A673 (cell line): Measurements from ENCODE around the gene ITPKB. TPM values are rescaled to one million over a fixed set of nuclear protein-coding genes. Genes with fewer than 3 reads are reported as not detected.

Experiments used
- BruUV-seq: library from RNA; stranded (reverse); fragments of 400-500 nt; replicated peaks from 2 replicates; lab custom pipeline; 2021; lab: Mats Ljungman, UMichigan
- CTCF ChIA-PET: fragments of 300-600 bp; sonication (Branson Sonifier 250); formaldehyde crosslinking; loops from one replicate; lab custom pipeline; 2022; ENCODE audit warnings: antibody characterized with exemption; lab: Charles Lee
- POLR2A ChIA-PET: fragments of 300-600 bp; sonication (Branson Sonifier 250); formaldehyde crosslinking; loops from one replicate; lab custom pipeline; 2022; ENCODE audit warnings: antibody characterized with exemption; ENCODE audit not compliant: low non-redundant PET; lab: Charles Lee
- DNase-seq: peaks from one replicate; pipeline ENCODE4 v3.0.0-alpha.2; 2015; ENCODE audit warnings: low spot score
- H3K27ac ChIP-seq: fragments of 200-600 bp; sonication (generic); 2 replicates; pipeline ENCODE4 v1.5.1; 2016; ENCODE audit warnings: mixed run types, low read depth, mild to moderate bottlenecking, mixed read lengths, antibody characterized with exemption, low read length; ENCODE audit not compliant: poor library complexity, severe bottlenecking
- H3K27me3 ChIP-seq: fragments of 200-600 bp; sonication (generic); replicated peaks from 2 replicates; pipeline ENCODE4 v1.6.1; 2017; ENCODE audit warnings: mixed run types, low read depth, mild to moderate bottlenecking, mixed read lengths, antibody characterized with exemption, low read length; ENCODE audit not compliant: insufficient read depth, poor library complexity
- H3K36me3 ChIP-seq: fragments of 200-600 bp; sonication (generic); 2 replicates; pipeline ENCODE4 v1.6.1; 2016; ENCODE audit warnings: mixed run types, mild to moderate bottlenecking, mixed read lengths, antibody characterized with exemption, low read length; ENCODE audit not compliant: insufficient read depth, poor library complexity, severe bottlenecking
- H3K4me1 ChIP-seq: fragments of 200-600 bp; sonication (generic); 2 replicates; pipeline ENCODE4 v1.6.1; 2017; ENCODE audit warnings: mixed run types, mild to moderate bottlenecking, mixed read lengths, antibody characterized with exemption, low read length; ENCODE audit not compliant: insufficient read depth, poor library complexity, severe bottlenecking
- H3K4me3 ChIP-seq: fragments of 200-600 bp; sonication (generic); 2 replicates; pipeline ENCODE4 v1.5.1; 2016; ENCODE audit warnings: low read depth, mixed run types, mild to moderate bottlenecking, mixed read lengths, low read length; ENCODE audit not compliant: poor library complexity, severe bottlenecking
- H3K9me3 ChIP-seq: fragments of 200-600 bp; sonication (generic); 2 replicates; pipeline ENCODE4 v1.6.1; 2016; ENCODE audit warnings: mixed run types, low read depth, mild to moderate bottlenecking, mixed read lengths, antibody characterized with exemption, low read length; ENCODE audit not compliant: poor library complexity, severe bottlenecking
- CTCF ChIP-seq: fragments of 300-800, 200-600 bp; sonication (generic); conservative IDR thresholded peaks from 2 replicates; pipeline ENCODE4 v1.5.1; 2017; ENCODE audit warnings: low read depth, mild to moderate bottlenecking, antibody characterized with exemption, low read length, moderate library complexity, mixed read lengths
- EZH2 ChIP-seq: fragments of 200-600 bp; sonication (generic); IDR thresholded peaks from 2 replicates; pipeline ENCODE4 v1.6.1; 2017; ENCODE audit warnings: borderline replicate concordance, low read depth, mild to moderate bottlenecking, mixed read lengths, antibody characterized with exemption, low read length; ENCODE audit not compliant: poor library complexity, severe bottlenecking
- intact Hi-C: fragments of 100-400 bp; cut with micrococcal nuclease; formaldehyde crosslinking; loops from one replicate; pipeline ENCODE4 v1.10.0; 2022; ENCODE audit not compliant: unreplicated experiment
- total RNA-seq: library from RNA; stranded (reverse); gene quantifications from 2 replicates; pipeline ENCODE4 v1.2.3, GENCODE V29; 2021

The ITPKB gene
- total RNA-seq, 1 experiment from 2014 or later = 14.1 TPM

GRCh38 chr1:226608699-226609505 lies 130.2 kb downstream of the ITPKB start:
- Histone ChIP-seq H3K4me1 (no peaks in the 10 kb centered on the region), H3K36me3 (no peaks in the 10 kb centered on the region), H3K27me3 (no peaks in the 10 kb centered on the region), H3K4me3 (no peak overlapping the region), H3K9me3 (no peaks in the 10 kb centered on the region), H3K27ac (no peak overlapping the region)
- ChIA-PET CTCF (interaction anchor here (0.6 to 1.2 kb wide), 6 partner anchors 8 to 275 kb away, joined by 3 to 6 read pairs (median 3); no protein-coding TSS in a partner anchor), POLR2A (no interaction called here)
- DNase-seq = peak; percentile 77
- BruUV-seq = no TSS peak
- TF ChIP-seq CTCF (peak; percentile 92), EZH2 (no peak)
- intact Hi-C loops = loop anchor here (1.0 to 2.0 kb wide), 2 partner anchors 62 to 184 kb away; no protein-coding TSS in a partner anchor

- TF ChIP-seq EZH2 (no peak), CTCF (no peak)
- no peaks in the 10 kb centered on the region for H3K27me3 ChIP-seq
- POLR2A ChIA-PET = no interaction called here
- no peak overlapping the region for H3K27ac ChIP-seq
- H3K9me3 ChIP-seq = no peaks in the 10 kb centered on the region
- H3K4me3 ChIP-seq = no peak overlapping the region
- H3K4me1 ChIP-seq = peaks cover 5% of the 10 kb centered on the region
- BruUV-seq = no TSS peak
- intact Hi-C loops = loop anchor here (1.0 to 2.0 kb wide), 2 partner anchors 61 to 183 kb away; no protein-coding TSS in a partner anchor
- DNase-seq = no peak
- CTCF ChIA-PET = no interaction called here
- no peaks in the 10 kb centered on the region for H3K36me3 ChIP-seq
These were observed 131.3 kb downstream of the ITPKB start for GRCh38 chr1:226607821-226608220.

GRCh38 chr1:226607268-226607660 lies 131.8 kb downstream of the ITPKB start:
- no peak for TF ChIP-seq CTCF
- no peak for DNase-seq
- POLR2A ChIA-PET = no interaction called here
- H3K4me3 ChIP-seq = no peak overlapping the region
- no peaks in the 10 kb centered on the region for H3K27me3 ChIP-seq
- CTCF ChIA-PET = no interaction called here
- intact Hi-C loops = no loop called here
- H3K4me1 ChIP-seq = peaks cover 5% of the 10 kb centered on the region
- no peaks in the 10 kb centered on the region for H3K9me3 ChIP-seq
- no peaks in the 10 kb centered on the region for H3K36me3 ChIP-seq
- no peak overlapping the region for H3K27ac ChIP-seq
- BruUV-seq = no TSS peak
